ENCODE data around the gene ACAP1.

DNA sequence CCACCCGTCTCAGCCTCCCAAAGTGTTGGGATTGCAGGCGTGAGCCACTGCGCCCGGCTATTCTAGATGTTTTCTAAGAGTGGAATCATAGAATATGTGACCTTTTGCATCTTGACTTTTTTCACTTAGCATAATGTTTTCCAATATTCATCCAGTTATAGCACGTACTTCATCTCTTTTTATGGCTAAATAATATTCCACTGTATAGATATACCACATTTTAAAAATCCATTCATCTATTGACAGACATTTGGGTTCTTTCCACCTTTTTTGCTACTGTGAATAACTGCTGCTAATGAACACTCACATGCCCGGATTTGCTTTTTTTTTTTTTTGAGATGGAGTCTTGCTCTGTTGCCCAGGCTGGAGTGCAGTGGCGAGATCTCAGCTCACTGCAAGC is 32.1 kb upstream of the ACAP1 start:
- TF ChIP-seq CTCF (IDR thresholded peaks at IDR 0.05) (no peak), POLR2A (IDR thresholded peaks at IDR 0.05) (no peak)

All from testis (tissue), 2 donors.